ENCODE measurements around the gene CCDC182.

GRCh38 chr17:57776366-57776765, 31.3 kb upstream of the CCDC182 start:
- no peak for TF ChIP-seq POLR2A (IDR thresholded peaks at IDR 0.05; ENCODE audit: low read length)
- TF ChIP-seq GATA1 (IDR thresholded peaks at IDR 0.05; ENCODE audit: low read depth, low read length) = no peak

All from erythroblast (primary cell).